ENCODE data around the gene AIPL1.

AIPL1 gene

GRCh38 chr17:6449307-6449706, 14.4 kb upstream of the AIPL1 start:
- DNase-seq (ENCODE audit: low read depth in 2 of 2): no peak

- no peak for DNase-seq (ENCODE audit: low read depth in 2 of 2)
These were observed 13.6 kb upstream of the AIPL1 start for GRCh38 chr17:6448473-6448872.

- no peak for DNase-seq (ENCODE audit: low read depth in 2 of 2)
These were observed 11.7 kb upstream of the AIPL1 start for GRCh38 chr17:6446516-6447100.

- no peak for DNase-seq (ENCODE audit: low read depth in 2 of 2)
These were observed 9.8 kb upstream of the AIPL1 start for GRCh38 chr17:6444571-6445335.

GRCh38 chr17:6443692-6444570, 9.0 kb upstream of the AIPL1 start, which contains the start of gene PIMREG:
Gene PIMREG, plus strand, starts transcription at chr17:6444455. Its CDS starts 656 bp downstream, at chr17:6445111.
- peak; percentile 80 to 87 for DNase-seq (ENCODE audit: low read depth in 2 of 2)

GRCh38 chr17:6442775-6443174, 7.9 kb upstream of the AIPL1 start:
- no peak for DNase-seq (ENCODE audit: low read depth in 2 of 2)

- DNase-seq (ENCODE audit: low read depth in 2 of 2): no peak
These were observed 5.0 kb upstream of the AIPL1 start for GRCh38 chr17:6439951-6440350.

- DNase-seq (ENCODE audit: low read depth in 2 of 2): no peak
These were observed 3.0 kb upstream of the AIPL1 start for GRCh38 chr17:6437956-6438355.

- no peak for DNase-seq (ENCODE audit: low read depth in 2 of 2)
These were observed 2.5 kb upstream of the AIPL1 start for GRCh38 chr17:6437466-6437865.

GRCh38 chr17:6435968-6436367, 1.0 kb upstream of the AIPL1 start:
- DNase-seq (ENCODE audit: low read depth in 2 of 2): peak in 1 of 2 donors; percentile 39

- no peak for DNase-seq (ENCODE audit: low read depth in 2 of 2)
These were observed 4.2 kb downstream of the AIPL1 start for GRCh38 chr17:6430769-6431168.

- DNase-seq (ENCODE audit: low read depth in 2 of 2): no peak
These were observed 5.7 kb downstream of the AIPL1 start for GRCh38 chr17:6429266-6429665.

- DNase-seq (ENCODE audit: low read depth in 2 of 2): no peak
These were observed 6.5 kb downstream of the AIPL1 start for GRCh38 chr17:6428207-6428965.

GRCh38 chr17:6427279-6427781, 7.6 kb downstream of the AIPL1 start:
- DNase-seq (ENCODE audit: low read depth in 2 of 2): no peak

GRCh38 chr17:6426356-6427101, 8.4 kb downstream of the AIPL1 start:
- DNase-seq (ENCODE audit: low read depth in 2 of 2): no peak

GRCh38 chr17:6425407-6425806, 9.5 kb downstream of the AIPL1 start:
- DNase-seq (ENCODE audit: low read depth in 2 of 2): no peak

GRCh38 chr17:6423931-6424330, 11.0 kb downstream of the AIPL1 start:
- no peak for DNase-seq (ENCODE audit: low read depth in 2 of 2)

GRCh38 chr17:6422654-6423241, 12.2 kb downstream of the AIPL1 start:
- DNase-seq (ENCODE audit: low read depth in 2 of 2): no peak

- peak; percentile 38 to 50 for DNase-seq (ENCODE audit: low read depth in 2 of 2)
These were observed 13.0 kb downstream of the AIPL1 start for GRCh38 chr17:6421700-6422604.
